ENCODE measurements around the gene PFN3.

DNA sequence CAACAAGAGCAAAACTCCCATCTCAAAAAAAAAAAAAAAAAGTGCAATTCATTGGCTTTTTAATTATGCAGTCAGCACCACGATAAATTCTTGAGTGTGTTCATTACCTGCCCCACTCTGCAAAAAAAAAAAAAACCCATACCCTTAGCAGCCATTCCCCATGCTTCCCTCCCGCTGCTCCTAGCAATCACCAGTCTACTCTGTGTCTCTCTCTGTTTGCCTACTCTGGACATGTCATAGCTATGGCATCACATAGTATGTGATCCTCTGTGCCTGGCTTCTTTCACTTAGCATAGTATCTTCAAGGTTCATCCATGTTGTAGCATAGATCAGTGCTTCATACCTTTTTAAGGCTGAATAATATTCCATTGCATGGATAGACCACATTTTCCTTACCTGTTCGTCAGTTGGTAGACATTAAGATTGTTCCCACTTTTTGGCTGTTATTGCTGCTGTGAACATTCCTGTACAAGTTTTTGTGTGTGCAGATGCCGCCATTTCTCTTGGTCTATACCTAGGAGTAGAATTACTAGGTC is 39.1 kb upstream of the PFN3 start:
- TF ChIP-seq, protein P1, sequence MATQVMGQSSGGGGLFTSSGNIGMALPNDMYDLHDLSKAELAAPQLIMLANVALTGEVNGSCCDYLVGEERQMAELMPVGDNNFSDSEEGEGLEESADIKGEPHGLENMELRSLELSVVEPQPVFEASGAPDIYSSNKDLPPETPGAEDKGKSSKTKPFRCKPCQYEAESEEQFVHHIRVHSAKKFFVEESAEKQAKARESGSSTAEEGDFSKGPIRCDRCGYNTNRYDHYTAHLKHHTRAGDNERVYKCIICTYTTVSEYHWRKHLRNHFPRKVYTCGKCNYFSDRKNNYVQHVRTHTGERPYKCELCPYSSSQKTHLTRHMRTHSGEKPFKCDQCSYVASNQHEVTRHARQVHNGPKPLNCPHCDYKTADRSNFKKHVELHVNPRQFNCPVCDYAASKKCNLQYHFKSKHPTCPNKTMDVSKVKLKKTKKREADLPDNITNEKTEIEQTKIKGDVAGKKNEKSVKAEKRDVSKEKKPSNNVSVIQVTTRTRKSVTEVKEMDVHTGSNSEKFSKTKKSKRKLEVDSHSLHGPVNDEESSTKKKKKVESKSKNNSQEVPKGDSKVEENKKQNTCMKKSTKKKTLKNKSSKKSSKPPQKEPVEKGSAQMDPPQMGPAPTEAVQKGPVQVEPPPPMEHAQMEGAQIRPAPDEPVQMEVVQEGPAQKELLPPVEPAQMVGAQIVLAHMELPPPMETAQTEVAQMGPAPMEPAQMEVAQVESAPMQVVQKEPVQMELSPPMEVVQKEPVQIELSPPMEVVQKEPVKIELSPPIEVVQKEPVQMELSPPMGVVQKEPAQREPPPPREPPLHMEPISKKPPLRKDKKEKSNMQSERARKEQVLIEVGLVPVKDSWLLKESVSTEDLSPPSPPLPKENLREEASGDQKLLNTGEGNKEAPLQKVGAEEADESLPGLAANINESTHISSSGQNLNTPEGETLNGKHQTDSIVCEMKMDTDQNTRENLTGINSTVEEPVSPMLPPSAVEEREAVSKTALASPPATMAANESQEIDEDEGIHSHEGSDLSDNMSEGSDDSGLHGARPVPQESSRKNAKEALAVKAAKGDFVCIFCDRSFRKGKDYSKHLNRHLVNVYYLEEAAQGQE (IDR thresholded peaks at IDR 0.05; ENCODE audit: low read depth): no peak
- TF ChIP-seq CEBPB (IDR thresholded peaks at IDR 0.05): no peak
- TF ChIP-seq, protein P2, sequence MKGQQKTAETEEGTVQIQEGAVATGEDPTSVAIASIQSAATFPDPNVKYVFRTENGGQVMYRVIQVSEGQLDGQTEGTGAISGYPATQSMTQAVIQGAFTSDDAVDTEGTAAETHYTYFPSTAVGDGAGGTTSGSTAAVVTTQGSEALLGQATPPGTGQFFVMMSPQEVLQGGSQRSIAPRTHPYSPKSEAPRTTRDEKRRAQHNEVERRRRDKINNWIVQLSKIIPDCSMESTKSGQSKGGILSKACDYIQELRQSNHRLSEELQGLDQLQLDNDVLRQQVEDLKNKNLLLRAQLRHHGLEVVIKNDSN (IDR thresholded peaks at IDR 0.05): no peak
- TF ChIP-seq TAF1 (IDR thresholded peaks at IDR 0.05; ENCODE audit: low read depth): no peak
- no peak for TF ChIP-seq EP300 (IDR thresholded peaks at IDR 0.05; ENCODE audit: borderline replicate concordance)
- TF ChIP-seq MAX (IDR thresholded peaks at IDR 0.05): no peak
- no peak for TF ChIP-seq ZBTB7A (IDR thresholded peaks at IDR 0.05; ENCODE audit: low read depth)
- TF ChIP-seq RAD21 (IDR thresholded peaks at IDR 0.05; ENCODE audit: low read depth): no peak
